HT-29 (cell line): Measurements from ENCODE around the gene COL17A1. TPM values are rescaled to one million over a fixed set of nuclear protein-coding genes. Genes with fewer than 3 reads are reported as not detected.

Source experiments
- DNase-seq: peaks from one replicate; pipeline ENCODE4 v3.0.0-alpha.2; 2015; ENCODE audit warnings: low spot score
- total RNA-seq: library from RNA; depleted of rRNA; stranded (reverse); fragments of >200 nt; shearing (Covaris generic); gene quantifications from 2 replicates; pipeline ENCODE4 v1.2.3, GENCODE V29; 2014

The COL17A1 gene
- total RNA-seq, 1 experiment from 2014 or later, result 45.0 TPM

- DNase-seq, result no peak
Observed at GRCh38 chr10:104034401-104035193, 51.1 kb downstream of the COL17A1 start.

GRCh38 chr10:104033966-104034365 is 51.7 kb downstream of the COL17A1 start:
- DNase-seq, result no peak

- DNase-seq, result no peak
Observed at GRCh38 chr10:104033401-104033930, 52.2 kb downstream of the COL17A1 start.

- no peak for DNase-seq
Observed at GRCh38 chr10:104032144-104032775, 53.4 kb downstream of the COL17A1 start.

- DNase-seq, result no peak
Observed at GRCh38 chr10:104031631-104032030, 54.0 kb downstream of the COL17A1 start.

- no peak for DNase-seq
Observed at GRCh38 chr10:104029521-104029860, 56.2 kb downstream of the COL17A1 start.

- DNase-seq, result no peak
Observed at GRCh38 chr10:104028823-104029520, 56.7 kb downstream of the COL17A1 start.

GRCh38 chr10:104028146-104028545 is 57.5 kb downstream of the COL17A1 start:
- DNase-seq, result peak; percentile 46

GRCh38 chr10:104026762-104027161 is 58.9 kb downstream of the COL17A1 start:
- DNase-seq, result peak; percentile 37

GRCh38 chr10:104025524-104025923 is 60.2 kb downstream of the COL17A1 start:
- DNase-seq, result no peak

- DNase-seq, result no peak
Observed at GRCh38 chr10:104022026-104022425, 63.7 kb downstream of the COL17A1 start.

GRCh38 chr10:104021246-104021645 is 64.4 kb downstream of the COL17A1 start:
- DNase-seq, result no peak

- no peak for DNase-seq
Observed at GRCh38 chr10:104020020-104020419, 65.7 kb downstream of the COL17A1 start.

GRCh38 chr10:104018471-104018870 is 67.2 kb downstream of the COL17A1 start:
- DNase-seq, result no peak

- no peak for DNase-seq
Observed at GRCh38 chr10:104016661-104017060, 69.0 kb downstream of the COL17A1 start.

GRCh38 chr10:104014176-104014575 is 71.5 kb downstream of the COL17A1 start:
- no peak for DNase-seq

GRCh38 chr10:104013489-104013888 is 72.2 kb downstream of the COL17A1 start:
- no peak for DNase-seq

GRCh38 chr10:104011904-104012303 is 73.8 kb downstream of the COL17A1 start:
- DNase-seq, result no peak

- no peak for DNase-seq
Observed at GRCh38 chr10:104005172-104005863, 80.4 kb downstream of the COL17A1 start.

- no peak for DNase-seq
Observed at GRCh38 chr10:104002911-104003310, 82.8 kb downstream of the COL17A1 start.

- no peak for DNase-seq
Observed at GRCh38 chr10:103998805-103999204, 86.9 kb downstream of the COL17A1 start.

- DNase-seq, result no peak
Observed at GRCh38 chr10:103995134-103995533, 90.5 kb downstream of the COL17A1 start.
